Measurements from ENCODE around the gene PHF19.

Gene PHF19

GRCh38 chr9:120919843-120920805, 43.1 kb upstream of the PHF19 start:
- H3K4me1 ChIP-seq (ENCODE audit: control insufficient read depth, insufficient read depth, low read length, unreplicated experiment), result peaks cover 41% of the 10 kb centered on the region
- no peak overlapping the region for H2AFZ ChIP-seq (ENCODE audit: low read length, unreplicated experiment)
- H3K4me3 ChIP-seq (ENCODE audit: low read depth, low read length), result no peak overlapping the region
- peaks cover 8% of the 10 kb centered on the region; the same call in 1 of the 2 replicates for H3K36me3 ChIP-seq (ENCODE audit: insufficient read depth, low read length)
- H3K79me2 ChIP-seq (ENCODE audit: control insufficient read depth, insufficient read depth, low read length, unreplicated experiment), result no peaks in the 10 kb centered on the region
- H3K27ac ChIP-seq (ENCODE audit: low read depth, low read length), result 0 out of 2 replicates have a peak overlapping the region, but pooled peaks have one; percentile 21
- H3K27me3 ChIP-seq (ENCODE audit: insufficient read depth, low read length), result no peaks in the 10 kb centered on the region

GRCh38 chr9:120918931-120919842, 42.2 kb upstream of the PHF19 start:
- no peak overlapping the region for H2AFZ ChIP-seq (ENCODE audit: low read length, unreplicated experiment)
- H3K36me3 ChIP-seq (ENCODE audit: insufficient read depth, low read length), result peaks cover 8% of the 10 kb centered on the region; the same call in 1 of the 2 replicates

GRCh38 chr9:120917929-120918762, 41.2 kb upstream of the PHF19 start:
- no peak overlapping the region for H2AFZ ChIP-seq (ENCODE audit: low read length, unreplicated experiment)
- no peak overlapping the region for H3K4me3 ChIP-seq (ENCODE audit: low read depth, low read length)
- H3K27me3 ChIP-seq (ENCODE audit: insufficient read depth, low read length), result no peaks in the 10 kb centered on the region
- peaks cover 8% of the 10 kb centered on the region; the same call in 1 of the 2 replicates for H3K36me3 ChIP-seq (ENCODE audit: insufficient read depth, low read length)
- no peak overlapping the region for H3K27ac ChIP-seq (ENCODE audit: low read depth, low read length)
- H3K4me1 ChIP-seq (ENCODE audit: control insufficient read depth, insufficient read depth, low read length, unreplicated experiment), result peaks cover 45% of the 10 kb centered on the region
- no peaks in the 10 kb centered on the region for H3K79me2 ChIP-seq (ENCODE audit: control insufficient read depth, insufficient read depth, low read length, unreplicated experiment)

More at GRCh38 chr9:120918931-120919842, 42.2 kb upstream of the PHF19 start:
- H3K27ac ChIP-seq (ENCODE audit: low read depth, low read length), result no peak overlapping the region
- H3K27me3 ChIP-seq (ENCODE audit: insufficient read depth, low read length), result no peaks in the 10 kb centered on the region
- H3K4me3 ChIP-seq (ENCODE audit: low read depth, low read length), result no peak overlapping the region
- H3K4me1 ChIP-seq (ENCODE audit: control insufficient read depth, insufficient read depth, low read length, unreplicated experiment), result peaks cover 45% of the 10 kb centered on the region
- no peaks in the 10 kb centered on the region for H3K79me2 ChIP-seq (ENCODE audit: control insufficient read depth, insufficient read depth, low read length, unreplicated experiment)

GRCh38 chr9:120916991-120917880, 40.2 kb upstream of the PHF19 start:
- Histone ChIP-seq H3K79me2 (ENCODE audit: control insufficient read depth, insufficient read depth, low read length, unreplicated experiment) (no peaks in the 10 kb centered on the region), H3K4me1 (ENCODE audit: control insufficient read depth, insufficient read depth, low read length, unreplicated experiment) (peaks cover 45% of the 10 kb centered on the region), H3K4me3 (ENCODE audit: low read depth, low read length) (no peak overlapping the region), H2AFZ (ENCODE audit: low read length, unreplicated experiment) (no peak overlapping the region), H3K27ac (ENCODE audit: low read depth, low read length) (peak overlapping the region; percentile 55), H3K27me3 (ENCODE audit: insufficient read depth, low read length) (no peaks in the 10 kb centered on the region), H3K36me3 (ENCODE audit: insufficient read depth, low read length) (peaks cover 8% of the 10 kb centered on the region; the same call in 1 of the 2 replicates)

GRCh38 chr9:120916588-120916987, 39.6 kb upstream of the PHF19 start:
- peaks cover 8% of the 10 kb centered on the region for H3K36me3 ChIP-seq (ENCODE audit: insufficient read depth, low read length)
- H3K27ac ChIP-seq (ENCODE audit: low read depth, low read length), result peak overlapping the region; percentile 55
- no peaks in the 10 kb centered on the region for H3K27me3 ChIP-seq (ENCODE audit: insufficient read depth, low read length)
- H3K4me3 ChIP-seq (ENCODE audit: low read depth, low read length), result no peak overlapping the region; the same call in 1 of the 2 replicates
- peaks cover 45% of the 10 kb centered on the region for H3K4me1 ChIP-seq (ENCODE audit: control insufficient read depth, insufficient read depth, low read length, unreplicated experiment)
- H3K79me2 ChIP-seq (ENCODE audit: control insufficient read depth, insufficient read depth, low read length, unreplicated experiment), result no peaks in the 10 kb centered on the region
- H2AFZ ChIP-seq (ENCODE audit: low read length, unreplicated experiment), result no peak overlapping the region

- Histone ChIP-seq H3K4me3 (ENCODE audit: low read depth, low read length) (no peak overlapping the region; the same call in 1 of the 2 replicates), H3K4me1 (ENCODE audit: control insufficient read depth, insufficient read depth, low read length, unreplicated experiment) (peaks cover 46% of the 10 kb centered on the region), H3K27me3 (ENCODE audit: insufficient read depth, low read length) (no peaks in the 10 kb centered on the region), H3K79me2 (ENCODE audit: control insufficient read depth, insufficient read depth, low read length, unreplicated experiment) (no peaks in the 10 kb centered on the region), H3K27ac (ENCODE audit: low read depth, low read length) (peak overlapping the region; percentile 55), H2AFZ (ENCODE audit: low read length, unreplicated experiment) (no peak overlapping the region), H3K36me3 (ENCODE audit: insufficient read depth, low read length) (peaks cover 9% of the 10 kb centered on the region)
Measured at GRCh38 chr9:120915854-120916470, 39.0 kb upstream of the PHF19 start.

GRCh38 chr9:120914953-120915352, 38.0 kb upstream of the PHF19 start:
- H3K79me2 ChIP-seq (ENCODE audit: control insufficient read depth, insufficient read depth, low read length, unreplicated experiment), result no peaks in the 10 kb centered on the region
- no peak overlapping the region for H2AFZ ChIP-seq (ENCODE audit: low read length, unreplicated experiment)
- no peak overlapping the region for H3K4me3 ChIP-seq (ENCODE audit: low read depth, low read length)
- H3K27me3 ChIP-seq (ENCODE audit: insufficient read depth, low read length), result no peaks in the 10 kb centered on the region
- H3K4me1 ChIP-seq (ENCODE audit: control insufficient read depth, insufficient read depth, low read length, unreplicated experiment), result peaks cover 46% of the 10 kb centered on the region
- H3K27ac ChIP-seq (ENCODE audit: low read depth, low read length), result no peak overlapping the region
- H3K36me3 ChIP-seq (ENCODE audit: insufficient read depth, low read length), result peaks cover 13% of the 10 kb centered on the region

- H3K27me3 ChIP-seq (ENCODE audit: insufficient read depth, low read length), result no peaks in the 10 kb centered on the region
- H3K27ac ChIP-seq (ENCODE audit: low read depth, low read length), result no peak overlapping the region
- peaks cover 13% of the 10 kb centered on the region for H3K36me3 ChIP-seq (ENCODE audit: insufficient read depth, low read length)
- H3K79me2 ChIP-seq (ENCODE audit: control insufficient read depth, insufficient read depth, low read length, unreplicated experiment), result no peaks in the 10 kb centered on the region
- H3K4me1 ChIP-seq (ENCODE audit: control insufficient read depth, insufficient read depth, low read length, unreplicated experiment), result peaks cover 46% of the 10 kb centered on the region
- H2AFZ ChIP-seq (ENCODE audit: low read length, unreplicated experiment), result no peak overlapping the region
- H3K4me3 ChIP-seq (ENCODE audit: low read depth, low read length), result no peak overlapping the region
Measured at GRCh38 chr9:120914396-120914795, 37.4 kb upstream of the PHF19 start.

- H3K27me3 ChIP-seq (ENCODE audit: insufficient read depth, low read length), result no peaks in the 10 kb centered on the region
- no peak overlapping the region for H3K4me3 ChIP-seq (ENCODE audit: low read depth, low read length)
- no peak overlapping the region for H3K27ac ChIP-seq (ENCODE audit: low read depth, low read length)
- no peak overlapping the region for H2AFZ ChIP-seq (ENCODE audit: low read length, unreplicated experiment)
- H3K36me3 ChIP-seq (ENCODE audit: insufficient read depth, low read length), result peaks cover 17% of the 10 kb centered on the region
- H3K4me1 ChIP-seq (ENCODE audit: control insufficient read depth, insufficient read depth, low read length, unreplicated experiment), result peaks cover 48% of the 10 kb centered on the region
- H3K79me2 ChIP-seq (ENCODE audit: control insufficient read depth, insufficient read depth, low read length, unreplicated experiment), result no peaks in the 10 kb centered on the region
Measured at GRCh38 chr9:120913647-120914264, 36.8 kb upstream of the PHF19 start.
